ENCODE measurements around the gene GPX1. TPM values are rescaled to one million over a fixed set of nuclear protein-coding genes. Genes with fewer than 3 reads are reported as not detected.

GPX1 gene
- total RNA-seq, 1 experiment from 2014 or later, result 143 TPM

DNA sequence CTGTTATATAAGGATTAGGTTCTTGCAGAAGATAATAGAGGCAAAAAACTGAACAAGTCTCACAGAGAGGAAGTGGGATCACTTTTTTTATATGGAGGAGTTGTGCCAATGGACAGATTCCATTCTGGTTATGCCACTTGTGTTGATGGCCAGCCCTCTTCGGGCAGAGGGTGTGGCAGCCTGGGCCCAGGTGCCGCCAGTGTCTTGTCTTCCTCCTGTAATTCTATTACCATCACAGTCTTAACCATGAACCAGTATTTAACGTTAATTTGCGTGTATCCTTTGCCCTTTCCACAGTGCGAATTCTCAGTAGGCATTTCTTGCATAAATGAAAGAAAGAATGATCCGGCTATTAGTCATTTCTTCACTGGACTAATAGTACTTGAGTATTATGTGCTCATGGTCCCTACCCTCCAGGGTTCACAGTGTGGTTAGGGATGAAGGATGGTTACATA is 11.3 kb downstream of the GPX1 start:
- intact Hi-C loops (cut with micrococcal nuclease; ENCODE audit: unreplicated experiment), result no loop called here
- CTCF ChIA-PET, result no interaction called here
- Mint-ChIP-seq H3K4me3 (ENCODE audit: low read depth, unreplicated experiment) (no peak overlapping the region), H3K27me3 (ENCODE audit: unreplicated experiment) (no peaks in the 10 kb centered on the region), H3K4me1 (ENCODE audit: low read depth, unreplicated experiment) (peaks cover 12% of the 10 kb centered on the region), H3K9me3 (ENCODE audit: low read depth, unreplicated experiment) (no peaks in the 10 kb centered on the region), H3K27ac (ENCODE audit: unreplicated experiment) (no peak overlapping the region), H3K36me3 (ENCODE audit: insufficient read depth, unreplicated experiment) (no peaks in the 10 kb centered on the region)
- DNase-seq, result no peak
- no peak for TF ChIP-seq CTCF (IDR thresholded peaks at IDR 0.05; ENCODE audit: unreplicated experiment)
- no TSS peak for BruUV-seq (replicated peaks)

GRCh38 chr3:49343163-49343562 is 15.0 kb downstream of the GPX1 start:
- H3K9me3 Mint-ChIP-seq (ENCODE audit: low read depth, unreplicated experiment), result no peaks in the 10 kb centered on the region
- no peak for DNase-seq
- no peak for TF ChIP-seq CTCF (IDR thresholded peaks at IDR 0.05; ENCODE audit: unreplicated experiment)
- H3K36me3 Mint-ChIP-seq (ENCODE audit: insufficient read depth, unreplicated experiment), result peaks cover 20% of the 10 kb centered on the region
- no TSS peak for BruUV-seq (replicated peaks)
- intact Hi-C loops (cut with micrococcal nuclease; ENCODE audit: unreplicated experiment), result no loop called here
- peaks cover 13% of the 10 kb centered on the region for H3K4me1 Mint-ChIP-seq (ENCODE audit: low read depth, unreplicated experiment)
- CTCF ChIA-PET, result interaction anchor here (0.7 kb wide), 3 partner anchors 8 to 59 kb away, joined by 3 to 4 read pairs (median 3); no protein-coding TSS in a partner anchor
- no peaks in the 10 kb centered on the region for H3K27me3 Mint-ChIP-seq (ENCODE audit: unreplicated experiment)
- no peak overlapping the region for H3K27ac Mint-ChIP-seq (ENCODE audit: unreplicated experiment)
- H3K4me3 Mint-ChIP-seq (ENCODE audit: low read depth, unreplicated experiment), result no peak overlapping the region

DNA sequence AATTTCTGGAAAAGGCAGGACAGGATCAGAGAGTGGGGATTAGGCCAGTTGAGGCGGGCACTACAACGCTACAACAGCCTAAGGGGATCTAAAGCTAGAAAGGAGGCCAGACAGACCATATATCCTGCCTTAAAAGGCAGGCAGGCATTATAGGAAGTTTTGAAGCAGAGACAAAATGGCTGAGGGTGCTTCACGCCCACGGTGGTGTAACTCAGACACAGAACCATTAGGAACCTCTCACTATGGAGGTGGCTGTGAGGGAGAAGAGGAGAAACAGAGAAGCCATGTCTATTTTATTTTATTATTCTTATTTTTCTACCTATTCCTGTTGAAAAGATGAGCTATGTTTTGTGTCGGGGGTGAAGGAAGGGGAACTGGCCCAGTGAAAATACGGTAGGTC is 16.2 kb downstream of the GPX1 start:
- Mint-ChIP-seq H3K4me1 (ENCODE audit: low read depth, unreplicated experiment) (peaks cover 12% of the 10 kb centered on the region), H3K27ac (ENCODE audit: unreplicated experiment) (no peak overlapping the region), H3K27me3 (ENCODE audit: unreplicated experiment) (no peaks in the 10 kb centered on the region), H3K4me3 (ENCODE audit: low read depth, unreplicated experiment) (no peak overlapping the region), H3K36me3 (ENCODE audit: insufficient read depth, unreplicated experiment) (peaks cover 20% of the 10 kb centered on the region), H3K9me3 (ENCODE audit: low read depth, unreplicated experiment) (no peaks in the 10 kb centered on the region)
- BruUV-seq (replicated peaks), result no TSS peak
- CTCF ChIA-PET, result interaction anchor here (0.8 kb wide), 1 partner anchor 9 kb away, joined by 3 read pairs; no protein-coding TSS in a partner anchor
- DNase-seq, result no peak
- intact Hi-C loops (cut with micrococcal nuclease; ENCODE audit: unreplicated experiment), result no loop called here
- no peak for TF ChIP-seq CTCF (IDR thresholded peaks at IDR 0.05; ENCODE audit: unreplicated experiment)

GRCh38 chr3:49339941-49340800 is 18.0 kb downstream of the GPX1 start, which contains the start of gene USP4:
Gene USP4 (minus strand): TSS chr3:49340053. CDS start chr3:49340024, 29 bp downstream.
- CTCF ChIA-PET, result interaction anchor here (0.5 to 2.9 kb wide), 23 partner anchors 10 to 353 kb away, joined by 3 to 33 read pairs (median 3); partner anchors contain the start of genes DALRD3, GPX1, NDUFAF3 and NICN1
- BruUV-seq (replicated peaks), result no TSS peak
- no peaks in the 10 kb centered on the region for H3K27me3 Mint-ChIP-seq (ENCODE audit: unreplicated experiment)
- peaks cover 6% of the 10 kb centered on the region for H3K4me1 Mint-ChIP-seq (ENCODE audit: low read depth, unreplicated experiment)
- TF ChIP-seq CTCF (IDR thresholded peaks at IDR 0.05; ENCODE audit: unreplicated experiment), result no peak
- peaks cover 27% of the 10 kb centered on the region for H3K36me3 Mint-ChIP-seq (ENCODE audit: insufficient read depth, unreplicated experiment)
- peak; percentile 90 for DNase-seq
- no peaks in the 10 kb centered on the region for H3K9me3 Mint-ChIP-seq (ENCODE audit: low read depth, unreplicated experiment)
- H3K4me3 Mint-ChIP-seq (ENCODE audit: low read depth, unreplicated experiment), result peak within 1 kb of the TSS; percentile 88
- H3K27ac Mint-ChIP-seq (ENCODE audit: unreplicated experiment), result peak within 1 kb of the TSS; percentile 84
- intact Hi-C loops (cut with micrococcal nuclease; ENCODE audit: unreplicated experiment), result loop anchor here (1.0 kb wide), 1 partner anchor 109 kb away; no protein-coding TSS in a partner anchor

All from Calu3 (cell line).